ENCODE results near the gene SPAG16. TPM values are rescaled to one million over a fixed set of nuclear protein-coding genes. Genes with fewer than 3 reads are reported as not detected.
A peak's percentile ranks its signal among the peaks of the same experiment; 100 is the strongest.

Gene SPAG16
- total and polyA plus RNA-seq, 2 of the 13 experiments (the other 11 are each of a cell fraction or from before 2014, with no cell fraction given), result 9.6 to 26.5 TPM

- TF ChIP-seq ZNF367 (CRISPR knock-in tag; IDR thresholded peaks at IDR 0.05; ENCODE audit: borderline replicate concordance), result no peak
- peak; percentile 15; the same call in 1 of the 2 replicates for TF ChIP-seq ELF4 (CRISPR knock-in tag; IDR thresholded peaks at IDR 0.05; ENCODE audit: borderline replicate concordance)
- TF ChIP-seq MED13 (CRISPR knock-in tag; IDR thresholded peaks at IDR 0.05), result peak; percentile 80; the same call in 1 of the 2 replicates
- TF ChIP-seq DR1 (CRISPR knock-in tag; IDR thresholded peaks at IDR 0.05), result peak; percentile 85
- no peak; the same call in 1 of the 2 replicates for TF ChIP-seq ZNF326 (CRISPR knock-in tag; IDR thresholded peaks at IDR 0.05; ENCODE audit: borderline replicate concordance)
- TF ChIP-seq ZSCAN12 (CRISPR knock-in tag; IDR thresholded peaks at IDR 0.05), result no peak
- peak; percentile 98 for TF ChIP-seq SALL2 (CRISPR knock-in tag; IDR thresholded peaks at IDR 0.05)
- no peak for TF ChIP-seq NFE2L2 (IDR thresholded peaks at IDR 0.05; ENCODE audit: low read length)
- TF ChIP-seq TBX3 (IDR thresholded peaks at IDR 0.05; ENCODE audit: borderline replicate concordance), result peak; percentile 70; the same call in 1 of the 2 replicates
- TF ChIP-seq SKI (IDR thresholded peaks at IDR 0.05; ENCODE audit: partially characterized antibody), result peak; percentile 37
- TF ChIP-seq, protein P1, sequence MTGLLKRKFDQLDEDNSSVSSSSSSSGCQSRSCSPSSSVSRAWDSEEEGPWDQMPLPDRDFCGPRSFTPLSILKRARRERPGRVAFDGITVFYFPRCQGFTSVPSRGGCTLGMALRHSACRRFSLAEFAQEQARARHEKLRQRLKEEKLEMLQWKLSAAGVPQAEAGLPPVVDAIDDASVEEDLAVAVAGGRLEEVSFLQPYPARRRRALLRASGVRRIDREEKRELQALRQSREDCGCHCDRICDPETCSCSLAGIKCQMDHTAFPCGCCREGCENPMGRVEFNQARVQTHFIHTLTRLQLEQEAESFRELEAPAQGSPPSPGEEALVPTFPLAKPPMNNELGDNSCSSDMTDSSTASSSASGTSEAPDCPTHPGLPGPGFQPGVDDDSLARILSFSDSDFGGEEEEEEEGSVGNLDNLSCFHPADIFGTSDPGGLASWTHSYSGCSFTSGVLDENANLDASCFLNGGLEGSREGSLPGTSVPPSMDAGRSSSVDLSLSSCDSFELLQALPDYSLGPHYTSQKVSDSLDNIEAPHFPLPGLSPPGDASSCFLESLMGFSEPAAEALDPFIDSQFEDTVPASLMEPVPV (CRISPR knock-in tag; IDR thresholded peaks at IDR 0.05), result peak; percentile 70; the same call in 1 of the 2 replicates
- peak; percentile 97 for TF ChIP-seq PATZ1 (CRISPR knock-in tag; IDR thresholded peaks at IDR 0.05)
- peak; percentile 78; the same call in 1 of the 2 replicates for TF ChIP-seq ZNF550 (CRISPR knock-in tag; IDR thresholded peaks at IDR 0.05; ENCODE audit: borderline replicate concordance)
- TF ChIP-seq KLF13 (CRISPR knock-in tag; IDR thresholded peaks at IDR 0.05), result no peak
- peak; percentile 93 for TF ChIP-seq FOXC1 (CRISPR knock-in tag; IDR thresholded peaks at IDR 0.05; ENCODE audit: borderline replicate concordance)
- TF ChIP-seq, protein P2, sequence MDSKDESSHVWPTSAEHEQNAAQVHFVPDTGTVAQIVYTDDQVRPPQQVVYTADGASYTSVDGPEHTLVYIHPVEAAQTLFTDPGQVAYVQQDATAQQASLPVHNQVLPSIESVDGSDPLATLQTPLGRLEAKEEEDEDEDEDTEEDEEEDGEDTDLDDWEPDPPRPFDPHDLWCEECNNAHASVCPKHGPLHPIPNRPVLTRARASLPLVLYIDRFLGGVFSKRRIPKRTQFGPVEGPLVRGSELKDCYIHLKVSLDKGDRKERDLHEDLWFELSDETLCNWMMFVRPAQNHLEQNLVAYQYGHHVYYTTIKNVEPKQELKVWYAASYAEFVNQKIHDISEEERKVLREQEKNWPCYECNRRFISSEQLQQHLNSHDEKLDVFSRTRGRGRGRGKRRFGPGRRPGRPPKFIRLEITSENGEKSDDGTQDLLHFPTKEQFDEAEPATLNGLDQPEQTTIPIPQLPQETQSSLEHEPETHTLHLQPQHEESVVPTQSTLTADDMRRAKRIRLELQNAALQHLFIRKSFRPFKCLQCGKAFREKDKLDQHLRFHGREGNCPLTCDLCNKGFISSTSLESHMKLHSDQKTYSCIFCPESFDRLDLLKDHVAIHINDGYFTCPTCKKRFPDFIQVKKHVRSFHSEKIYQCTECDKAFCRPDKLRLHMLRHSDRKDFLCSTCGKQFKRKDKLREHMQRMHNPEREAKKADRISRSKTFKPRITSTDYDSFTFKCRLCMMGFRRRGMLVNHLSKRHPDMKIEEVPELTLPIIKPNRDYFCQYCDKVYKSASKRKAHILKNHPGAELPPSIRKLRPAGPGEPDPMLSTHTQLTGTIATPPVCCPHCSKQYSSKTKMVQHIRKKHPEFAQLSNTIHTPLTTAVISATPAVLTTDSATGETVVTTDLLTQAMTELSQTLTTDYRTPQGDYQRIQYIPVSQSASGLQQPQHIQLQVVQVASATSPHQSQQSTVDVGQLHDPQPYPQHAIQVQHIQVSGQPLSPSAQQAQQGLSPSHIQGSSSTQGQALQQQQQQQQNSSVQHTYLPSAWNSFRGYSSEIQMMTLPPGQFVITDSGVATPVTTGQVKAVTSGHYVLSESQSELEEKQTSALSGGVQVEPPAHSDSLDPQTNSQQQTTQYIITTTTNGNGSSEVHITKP (CRISPR knock-in tag; IDR thresholded peaks at IDR 0.05; ENCODE audit: low read depth), result 0 out of 2 replicates have a peak, but pooled peaks have one; percentile 56
- TF ChIP-seq HES4 (CRISPR knock-in tag; IDR thresholded peaks at IDR 0.05; ENCODE audit: borderline replicate concordance), result peak; percentile 84; the same call in 1 of the 2 replicates
- TF ChIP-seq ATF3 (CRISPR knock-in tag; IDR thresholded peaks at IDR 0.05), result no peak
These were observed at the start of gene SPAG16 (continued) for GRCh38 chr2:213284105-213285090.
